Esophagus squamous epithelium (tissue), 5 donors: ENCODE data around the gene ITPR3. TPM values are rescaled to one million over a fixed set of nuclear protein-coding genes. Genes with fewer than 3 reads are reported as not detected.

ENCODE experiments used
- DNase-seq: peaks from one replicate; lab custom pipeline; 2025; lab: John Stamatoyannopoulos, UW
- H3K27ac ChIP-seq, 4 donors: fragments of 200-600 bp; sonication (generic); one replicate each; pipeline ENCODE4 v1.5.1; 2016 to 2019; ENCODE audit warnings: mild to moderate bottlenecking in 1 of 4
- H3K27me3 ChIP-seq, 4 donors: fragments of 200-600 bp; sonication (generic); 1 replicate in 3 of 4; 2 replicates in 1 of 4; pipeline versions ENCODE4 v1.5.1 to v1.6.0; 2017 to 2021; ENCODE audit warnings: antibody characterized with exemption in 1 of 4
- H3K36me3 ChIP-seq, 3 donors: fragments of 200-600 bp; sonication (generic); one replicate each; pipeline ENCODE4 v1.5.1; 2016 to 2019
- H3K4me1 ChIP-seq, 3 donors: fragments of 200-600 bp; sonication (generic); one replicate each; pipeline ENCODE4 v1.5.1; 2017 to 2019
- H3K4me3 ChIP-seq, 4 donors: fragments of 200-600 bp; sonication (generic); 1 replicate in 3 of 4; 2 replicates in 1 of 4; pipeline ENCODE4 v1.5.1; 2016 to 2019; ENCODE audit warnings: mild to moderate bottlenecking in 2 of 4, moderate library complexity in 1 of 4
- H3K9me3 ChIP-seq, 3 donors: fragments of 200-600 bp; sonication (generic); one replicate each; pipeline ENCODE4 v1.5.1; 2016 to 2019
- POLR2A ChIP-seq, 4 donors: fragments of 450-650 bp; IDR thresholded peaks; one replicate each; pipeline ENCODE4 v1.6.1; 2017; ENCODE audit warnings: antibody characterized with exemption in 4 of 4, mild to moderate bottlenecking in 4 of 4, moderate library complexity in 3 of 4
- WGBS, 2 donors: methylation state at CpG; one replicate each; pipeline ENCODE4 v1.1.5; 2018; 5-methylcytosine and 5-hydroxymethylcytosine counted together
- intact Hi-C: fragments of 100-400 bp; cut with DNase I; formaldehyde crosslinking; loops from one replicate; pipeline ENCODE4 v1.15.0; 2022
- total RNA-seq, 4 donors: library from RNA; depleted of rRNA; stranded (reverse); fragments of >200 nt; gene quantifications; one replicate each; pipeline ENCODE4 v1.1.0, GENCODE V29; 2016
- TF ChIP-seq, protein P1 (sequence below), 6 experiments: fragments of 450-650 bp in 4 of 6; fragments of 200-600 bp in 2 of 6; sonication (generic) in 2 of 6; IDR thresholded peaks; one replicate each; pipeline ENCODE4 v1.5.1; 2016 to 2019; ENCODE audit warnings: antibody characterized with exemption in 6 of 6, mild to moderate bottlenecking in 4 of 6, moderate library complexity in 4 of 6
- donor health status: DM: yes; HTN: yes; CAD: no.

ITPR3 gene
- total RNA-seq, 4 donors from 2014 or later: 21.8 to 39.2 (median 35.3) TPM

- Histone ChIP-seq H3K4me3 (no peak overlapping the region), H3K9me3 (no peaks in the 10 kb centered on the region), H3K27me3 (peaks cover 0 to 11% (median 0%) of the 10 kb centered on the region in 4 donors), H3K36me3 (no peaks in the 10 kb centered on the region), H3K27ac (peak overlapping the region; percentile 15 to 84 (median 77)), H3K4me1 (peaks cover 4 to 43% (median 37%) of the 10 kb centered on the region in 3 donors)
- intact Hi-C loops: no loop called here
- no peak for DNase-seq
- TF ChIP-seq, protein P1, sequence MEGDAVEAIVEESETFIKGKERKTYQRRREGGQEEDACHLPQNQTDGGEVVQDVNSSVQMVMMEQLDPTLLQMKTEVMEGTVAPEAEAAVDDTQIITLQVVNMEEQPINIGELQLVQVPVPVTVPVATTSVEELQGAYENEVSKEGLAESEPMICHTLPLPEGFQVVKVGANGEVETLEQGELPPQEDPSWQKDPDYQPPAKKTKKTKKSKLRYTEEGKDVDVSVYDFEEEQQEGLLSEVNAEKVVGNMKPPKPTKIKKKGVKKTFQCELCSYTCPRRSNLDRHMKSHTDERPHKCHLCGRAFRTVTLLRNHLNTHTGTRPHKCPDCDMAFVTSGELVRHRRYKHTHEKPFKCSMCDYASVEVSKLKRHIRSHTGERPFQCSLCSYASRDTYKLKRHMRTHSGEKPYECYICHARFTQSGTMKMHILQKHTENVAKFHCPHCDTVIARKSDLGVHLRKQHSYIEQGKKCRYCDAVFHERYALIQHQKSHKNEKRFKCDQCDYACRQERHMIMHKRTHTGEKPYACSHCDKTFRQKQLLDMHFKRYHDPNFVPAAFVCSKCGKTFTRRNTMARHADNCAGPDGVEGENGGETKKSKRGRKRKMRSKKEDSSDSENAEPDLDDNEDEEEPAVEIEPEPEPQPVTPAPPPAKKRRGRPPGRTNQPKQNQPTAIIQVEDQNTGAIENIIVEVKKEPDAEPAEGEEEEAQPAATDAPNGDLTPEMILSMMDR (IDR thresholded peaks at IDR 0.05): no peak
- no peak for TF ChIP-seq POLR2A (IDR thresholded peaks at IDR 0.05)
- WGBS, 2 donors: 70 to 88% methylated on average over 4 to 5 of the region's 5 CpGs
These were observed 101.0 kb downstream of the ITPR3 start for GRCh38 chr6:33722103-33722623.

- no peak for DNase-seq
- H3K9me3 ChIP-seq: no peaks in the 10 kb centered on the region
- intact Hi-C loops: no loop called here
- H3K27ac ChIP-seq: peak overlapping the region; percentile 29 to 84 (median 77)
- TF ChIP-seq POLR2A (IDR thresholded peaks at IDR 0.05): no peak
- TF ChIP-seq, protein P1 (IDR thresholded peaks at IDR 0.05): no peak
- 55 to 61% methylated on average over 3 of the region's 3 CpGs for WGBS, 2 donors
- peaks cover 3 to 30% (median 23%) of the 10 kb centered on the region in 3 donors for H3K4me1 ChIP-seq
- H3K27me3 ChIP-seq: peaks cover 0 to 14% (median 0%) of the 10 kb centered on the region in 4 donors
- H3K36me3 ChIP-seq: no peaks in the 10 kb centered on the region
- H3K4me3 ChIP-seq: no peak overlapping the region
These were observed 102.4 kb downstream of the ITPR3 start for GRCh38 chr6:33723371-33724085.

DNA sequence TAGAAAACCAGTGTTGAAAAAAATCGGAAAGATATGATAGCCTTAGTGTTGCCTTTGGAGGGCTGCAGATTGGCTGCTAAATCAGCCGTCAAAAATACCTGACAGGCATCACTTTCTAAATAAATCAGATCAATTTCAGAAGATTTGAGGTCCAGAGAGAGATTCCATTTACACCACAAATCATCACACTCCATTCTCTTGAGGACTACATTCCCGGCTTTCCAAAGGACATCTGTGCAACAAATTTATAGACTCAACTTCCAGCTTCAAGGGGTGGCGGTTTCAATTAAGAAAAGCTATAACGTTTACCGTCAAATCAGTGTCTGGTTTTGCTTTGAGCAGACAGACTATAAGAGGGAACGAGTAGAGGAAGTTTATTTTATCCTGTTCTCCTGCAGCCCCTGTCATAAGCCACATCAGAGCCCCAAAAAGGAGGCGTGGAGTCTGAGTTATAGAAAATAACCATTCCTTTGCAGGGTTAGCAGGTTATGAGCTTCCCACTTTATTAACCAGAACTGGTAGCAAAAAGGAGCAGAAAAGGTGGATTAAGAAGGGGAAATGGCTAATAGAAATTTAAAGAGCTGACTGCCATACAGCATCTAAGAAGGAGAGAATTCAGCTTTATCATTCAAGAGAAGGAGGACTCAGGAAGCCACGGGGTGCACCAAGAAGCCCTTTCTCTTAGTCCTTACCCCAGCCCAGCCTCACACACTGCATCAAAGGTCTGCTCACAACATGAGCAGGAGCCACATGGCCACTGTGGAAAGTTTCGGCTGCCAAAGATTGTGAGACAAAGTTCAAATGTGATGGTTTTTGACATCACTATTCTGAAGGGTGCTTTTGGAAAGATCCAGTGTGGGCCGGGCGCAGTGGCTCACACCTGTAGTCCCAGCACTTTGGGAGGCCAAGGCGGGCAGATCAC lies 103.2 kb downstream of the ITPR3 start:
- DNase-seq: no peak
- peak overlapping the region; percentile 29 to 84 (median 77) for H3K27ac ChIP-seq
- intact Hi-C loops: no loop called here
- H3K9me3 ChIP-seq: no peaks in the 10 kb centered on the region
- H3K4me3 ChIP-seq: no peak overlapping the region
- H3K4me1 ChIP-seq: peaks cover 3 to 21% (median 15%) of the 10 kb centered on the region in 3 donors
- peaks cover 0 to 14% (median 0%) of the 10 kb centered on the region in 4 donors for H3K27me3 ChIP-seq
- TF ChIP-seq, protein P1 (IDR thresholded peaks at IDR 0.05): no peak
- no peak for TF ChIP-seq POLR2A (IDR thresholded peaks at IDR 0.05)
- H3K36me3 ChIP-seq: no peaks in the 10 kb centered on the region
- WGBS, 2 donors: 68 to 77% methylated on average over 12 to 13 of the region's 13 CpGs

- Histone ChIP-seq H3K27me3 (peaks cover 0 to 14% (median 0%) of the 10 kb centered on the region in 4 donors), H3K4me1 (peaks cover 3 to 15% (median 8%) of the 10 kb centered on the region in 3 donors), H3K36me3 (no peaks in the 10 kb centered on the region), H3K27ac (peak overlapping the region in 1 of 4 donors; percentile 11), H3K4me3 (no peak overlapping the region), H3K9me3 (no peaks in the 10 kb centered on the region)
- no peak for DNase-seq
- intact Hi-C loops: no loop called here
- 84 to 90% methylated on average over 11 to 13 of the region's 14 CpGs for WGBS, 2 donors
- TF ChIP-seq POLR2A (IDR thresholded peaks at IDR 0.05): no peak
- TF ChIP-seq, protein P1 (IDR thresholded peaks at IDR 0.05): no peak
These were observed 104.1 kb downstream of the ITPR3 start for GRCh38 chr6:33725222-33725621.
